Stimulated activated CD4-positive, alpha-beta T cell treated with anti-CD3 and anti-CD28 coated beads, Interleukin-2, amount 100 ng/mL, for 48 hours (primary cell): ENCODE results near the gene KLF2.
A peak's percentile ranks its signal among the peaks of the same experiment; 100 is the strongest.

Experiments used
- DNase-seq, 2 donors: peaks; one replicate each; pipeline ENCODE4 v3.0.0-alpha.2; 2020

KLF2 gene

GRCh38 chr19:16365300-16365996, 40.8 kb downstream of the KLF2 start:
- DNase-seq: no peak

- no peak for DNase-seq
These were observed 41.4 kb downstream of the KLF2 start for GRCh38 chr19:16366056-16366432.

- no peak for DNase-seq
These were observed 42.0 kb downstream of the KLF2 start for GRCh38 chr19:16366433-16367260.

- DNase-seq: no peak
These were observed 42.6 kb downstream of the KLF2 start for GRCh38 chr19:16367261-16367683.

- DNase-seq: no peak
These were observed 44.0 kb downstream of the KLF2 start for GRCh38 chr19:16368385-16369305.

GRCh38 chr19:16369306-16369663, 44.7 kb downstream of the KLF2 start:
- no peak for DNase-seq

- no peak for DNase-seq
These were observed 45.3 kb downstream of the KLF2 start for GRCh38 chr19:16369664-16370576.

GRCh38 chr19:16370641-16371391, 46.2 kb downstream of the KLF2 start:
- no peak for DNase-seq

GRCh38 chr19:16371540-16371986, 46.9 kb downstream of the KLF2 start:
- DNase-seq: peak; percentile 62 to 72

GRCh38 chr19:16372065-16372915, 47.7 kb downstream of the KLF2 start:
- DNase-seq: no peak

GRCh38 chr19:16373079-16373478, 48.5 kb downstream of the KLF2 start:
- no peak for DNase-seq

GRCh38 chr19:16373532-16373931, 48.9 kb downstream of the KLF2 start:
- DNase-seq: no peak

- no peak for DNase-seq
These were observed 49.4 kb downstream of the KLF2 start for GRCh38 chr19:16373989-16374388.

- no peak for DNase-seq
These were observed 49.8 kb downstream of the KLF2 start for GRCh38 chr19:16374436-16374835.

GRCh38 chr19:16375157-16375935, 50.7 kb downstream of the KLF2 start:
- no peak for DNase-seq

GRCh38 chr19:16375936-16376185, 51.2 kb downstream of the KLF2 start:
- DNase-seq: no peak

GRCh38 chr19:16376241-16376640, 51.6 kb downstream of the KLF2 start:
- no peak for DNase-seq

GRCh38 chr19:16376649-16377048, 52.0 kb downstream of the KLF2 start:
- no peak for DNase-seq

GRCh38 chr19:16377521-16377920, 52.9 kb downstream of the KLF2 start:
- no peak for DNase-seq
